ENCODE results near the gene MUS81. TPM values are rescaled to one million over a fixed set of nuclear protein-coding genes. Genes with fewer than 3 reads are reported as not detected.
"Not testable (repeated sequence)": the region's sequence is repeated elsewhere in the genome, so short reads cannot be mapped to it uniquely, and the experiment has no call there.

The MUS81 gene
- polyA plus RNA-seq, 2 of the 4 experiments (the other 2 are of a cell fraction): 27.8 to 33.4 TPM

GRCh38 chr11:65844231-65844872 is 15.9 kb upstream of the MUS81 start:
- no peak for ATAC-seq

GRCh38 chr11:65847746-65848145 is 12.5 kb upstream of the MUS81 start:
- Histone ChIP-seq H3K27ac (no peak overlapping the region), H3K4me2 (no peak overlapping the region), H3K9me3 (no peaks in the 10 kb centered on the region), H3K4me1 (no peaks in the 10 kb centered on the region), H3K4me3 (no peak overlapping the region)
- ATAC-seq (no peak), FAIRE-seq (no peak), DNase-seq (ENCODE audit: low read depth in 1 of 2, low spot score in 1 of 2) (no peak)
- no peak for TF ChIP-seq HOXA7 (CRISPR knock-in tag; IDR thresholded peaks at IDR 0.05)
- no peak for TF ChIP-seq FOXS1 (CRISPR knock-in tag; IDR thresholded peaks at IDR 0.05)
- no peak for TF ChIP-seq RNF2 (IDR thresholded peaks at IDR 0.05; ENCODE audit: borderline replicate concordance, low read depth)
- TF ChIP-seq HOXB13 (CRISPR knock-in tag; IDR thresholded peaks at IDR 0.05; ENCODE audit: low read depth): no peak
- TF ChIP-seq HMGXB4 (CRISPR knock-in tag; IDR thresholded peaks at IDR 0.05; ENCODE audit: borderline replicate concordance): no peak
- TF ChIP-seq MAFK (IDR thresholded peaks at IDR 0.05; ENCODE audit: partially characterized antibody): no peak
- TF ChIP-seq ESRRA (IDR thresholded peaks at IDR 0.05; ENCODE audit: borderline replicate concordance, low read length): no peak
- TF ChIP-seq PHF8 (IDR thresholded peaks at IDR 0.05; ENCODE audit: borderline replicate concordance, low read depth): no peak
- TF ChIP-seq EHMT2 (IDR thresholded peaks at IDR 0.05; ENCODE audit: low read depth): no peak
- no peak for TF ChIP-seq RAD21 (conservative IDR thresholded peaks at IDR 0.05 in 1 of 2, IDR thresholded peaks at IDR 0.05 in 1 of 2)
- POLR2A ChIA-PET: interaction anchor here (0.7 to 5.6 kb wide), 3 partner anchors 11 to 401 kb away, joined by 3 to 36 read pairs (median 4); partner anchors contain the start of genes CFL1, KAT5 and MUS81
- CTCF ChIA-PET: interaction anchor here (0.6 to 7.5 kb wide), 9 partner anchors 9 to 136 kb away, joined by 3 to 45 read pairs (median 4); partner anchors contain the start of genes FIBP, KAT5 and MUS81
- 82% methylated on average over 3 of the region's 3 CpGs for WGBS (ENCODE audit: missing lambda C conversion rate)

More at GRCh38 chr11:65844231-65844872, 15.9 kb upstream of the MUS81 start:
- no peaks in the 10 kb centered on the region for H3K9me3 ChIP-seq
- TF ChIP-seq GATA3 (IDR thresholded peaks at IDR 0.05; ENCODE audit: borderline replicate concordance) (no peak), HOXB5 (CRISPR knock-in tag; IDR thresholded peaks at IDR 0.05) (no peak), ATOH8 (CRISPR knock-in tag; IDR thresholded peaks at IDR 0.05; ENCODE audit: low read depth) (no peak), JUNB (IDR thresholded peaks at IDR 0.05) (no peak), NFE2L2 (conservative IDR thresholded peaks at IDR 0.05; ENCODE audit: low read length) (no peak), BCL3 (IDR thresholded peaks at IDR 0.05) (no peak), EP300 (IDR thresholded peaks at IDR 0.05) (no peak), MAZ (IDR thresholded peaks at IDR 0.05; ENCODE audit: borderline replicate concordance, low read depth, low read length) (no peak), CBX8 (IDR thresholded peaks at IDR 0.05) (no peak), NPAS2 (CRISPR knock-in tag; IDR thresholded peaks at IDR 0.05; ENCODE audit: borderline replicate concordance) (no peak), KDM1A (IDR thresholded peaks at IDR 0.05; ENCODE audit: low read depth) (no peak), MYC (IDR thresholded peaks at IDR 0.05; ENCODE audit: borderline replicate concordance, low read length) (no peak)
- TF ChIP-seq, protein P1, sequence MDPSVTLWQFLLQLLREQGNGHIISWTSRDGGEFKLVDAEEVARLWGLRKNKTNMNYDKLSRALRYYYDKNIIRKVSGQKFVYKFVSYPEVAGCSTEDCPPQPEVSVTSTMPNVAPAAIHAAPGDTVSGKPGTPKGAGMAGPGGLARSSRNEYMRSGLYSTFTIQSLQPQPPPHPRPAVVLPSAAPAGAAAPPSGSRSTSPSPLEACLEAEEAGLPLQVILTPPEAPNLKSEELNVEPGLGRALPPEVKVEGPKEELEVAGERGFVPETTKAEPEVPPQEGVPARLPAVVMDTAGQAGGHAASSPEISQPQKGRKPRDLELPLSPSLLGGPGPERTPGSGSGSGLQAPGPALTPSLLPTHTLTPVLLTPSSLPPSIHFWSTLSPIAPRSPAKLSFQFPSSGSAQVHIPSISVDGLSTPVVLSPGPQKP (IDR thresholded peaks at IDR 0.05; ENCODE audit: low read depth, low read length): no peak
- FAIRE-seq (no peak), DNase-seq (ENCODE audit: low read depth in 1 of 2, low spot score in 1 of 2) (no peak)
- no peak overlapping the region for H3K4me2 ChIP-seq
- CTCF ChIA-PET: interaction anchor here (0.6 to 1.9 kb wide), 8 partner anchors 8 to 206 kb away, joined by 3 to 8 read pairs (median 4); partner anchors contain the start of genes MUS81 and SIPA1
- H3K4me3 ChIP-seq: no peak overlapping the region
- 73% methylated on average over 10 of the region's 10 CpGs for WGBS (ENCODE audit: missing lambda C conversion rate)
- H3K27ac ChIP-seq: no peak overlapping the region
- POLR2A ChIA-PET: interaction anchor here (0.6 kb wide), 1 partner anchor 207 kb away, joined by 5 read pairs; the partner anchor contains the start of gene SIPA1
- H3K4me1 ChIP-seq: no peaks in the 10 kb centered on the region

- CTCF ChIA-PET: interaction anchor here (0.5 to 7.5 kb wide), 9 partner anchors 9 to 140 kb away, joined by 3 to 45 read pairs (median 4); partner anchors contain the start of genes KAT5 and MUS81
- not testable (repeated sequence) for H3K4me3 ChIP-seq; H3K27ac ChIP-seq; H3K4me1 ChIP-seq; H3K9me3 ChIP-seq; ATAC-seq; DNase-seq (ENCODE audit: low read depth in 1 of 2, low spot score in 1 of 2); FAIRE-seq; H3K4me2 ChIP-seq
- POLR2A ChIA-PET: interaction anchor here (5.6 kb wide), 1 partner anchor 10 kb away, joined by 36 read pairs; the partner anchor contains the start of genes CFL1 and MUS81
- WGBS (ENCODE audit: missing lambda C conversion rate): 67% methylated on average over 7 of the region's 7 CpGs
Observed at GRCh38 chr11:65848693-65849092, 11.5 kb upstream of the MUS81 start.
